NK-92 (cell line): ENCODE data around the gene PPME1.
A peak's percentile ranks its signal among the peaks of the same experiment; 100 is the strongest.
"Not testable (repeated sequence)": the region's sequence is repeated elsewhere in the genome, so short reads cannot be mapped to it uniquely, and the experiment has no call there.

Experiments used
- DNase-seq: peaks from one replicate; lab custom pipeline; 2025; ENCODE audit not compliant: unreplicated experiment; lab: John Stamatoyannopoulos, UW

PPME1 gene, protein sequence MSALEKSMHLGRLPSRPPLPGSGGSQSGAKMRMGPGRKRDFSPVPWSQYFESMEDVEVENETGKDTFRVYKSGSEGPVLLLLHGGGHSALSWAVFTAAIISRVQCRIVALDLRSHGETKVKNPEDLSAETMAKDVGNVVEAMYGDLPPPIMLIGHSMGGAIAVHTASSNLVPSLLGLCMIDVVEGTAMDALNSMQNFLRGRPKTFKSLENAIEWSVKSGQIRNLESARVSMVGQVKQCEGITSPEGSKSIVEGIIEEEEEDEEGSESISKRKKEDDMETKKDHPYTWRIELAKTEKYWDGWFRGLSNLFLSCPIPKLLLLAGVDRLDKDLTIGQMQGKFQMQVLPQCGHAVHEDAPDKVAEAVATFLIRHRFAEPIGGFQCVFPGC

GRCh38 chr11:74170694-74171629 lies at the start of gene PPME1, which contains the start of gene C2CD3:
Gene PPME1, plus strand, starts transcription at chr11:74171289. Its CDS starts 133 bp downstream, at chr11:74171422.
Gene C2CD3, minus strand, starts transcription at chr11:74171002. Its CDS starts 210 bp downstream, at chr11:74170792.
- peak; percentile 93 for DNase-seq

GRCh38 chr11:74121804-74122203 lies 49.3 kb upstream of the PPME1 start:
- no peak for DNase-seq

GRCh38 chr11:74123008-74123448 lies 48.1 kb upstream of the PPME1 start:
- no peak for DNase-seq

DNA sequence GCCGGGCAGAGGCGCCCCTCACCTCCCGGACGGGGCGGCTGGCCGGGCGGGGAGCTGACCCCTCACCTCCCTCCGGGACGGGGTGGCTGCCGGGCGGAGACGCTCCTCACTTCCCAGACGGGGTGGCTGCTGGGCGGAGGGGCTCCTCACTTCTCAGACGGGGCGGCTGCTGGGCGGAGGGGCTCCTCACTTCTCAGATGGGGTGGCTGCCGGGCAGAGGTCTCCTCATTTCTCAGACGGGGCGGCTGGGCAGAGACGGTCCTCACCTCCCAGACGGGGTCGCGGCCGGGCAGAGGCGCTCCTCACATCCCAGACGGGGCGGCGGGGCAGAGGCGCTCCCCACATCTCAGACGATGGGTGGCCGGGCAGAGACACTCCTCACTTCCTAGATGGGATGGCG lies 42.0 kb upstream of the PPME1 start:
- not testable (repeated sequence) for DNase-seq

GRCh38 chr11:74132833-74133232 lies 38.3 kb upstream of the PPME1 start:
- DNase-seq = no peak

DNA sequence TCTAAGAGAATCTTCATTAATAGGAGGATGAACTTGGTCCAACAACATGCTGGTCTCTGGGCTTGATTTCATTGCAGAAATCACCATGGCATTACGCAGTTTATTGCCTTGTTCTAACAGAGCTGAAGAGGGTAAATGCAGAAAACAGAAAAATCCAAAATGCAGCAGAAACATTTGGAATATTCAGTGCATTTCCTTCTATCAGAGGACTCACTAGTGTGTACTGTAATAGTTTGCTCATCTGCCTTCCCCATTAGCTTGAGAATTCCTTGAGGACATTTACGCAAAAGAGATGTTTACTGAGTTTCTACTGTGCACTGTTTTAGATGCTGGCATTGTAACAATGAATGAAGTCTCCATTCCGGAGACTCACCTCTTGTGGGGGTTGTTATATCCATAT lies 37.7 kb upstream of the PPME1 start:
- no peak for DNase-seq

DNA sequence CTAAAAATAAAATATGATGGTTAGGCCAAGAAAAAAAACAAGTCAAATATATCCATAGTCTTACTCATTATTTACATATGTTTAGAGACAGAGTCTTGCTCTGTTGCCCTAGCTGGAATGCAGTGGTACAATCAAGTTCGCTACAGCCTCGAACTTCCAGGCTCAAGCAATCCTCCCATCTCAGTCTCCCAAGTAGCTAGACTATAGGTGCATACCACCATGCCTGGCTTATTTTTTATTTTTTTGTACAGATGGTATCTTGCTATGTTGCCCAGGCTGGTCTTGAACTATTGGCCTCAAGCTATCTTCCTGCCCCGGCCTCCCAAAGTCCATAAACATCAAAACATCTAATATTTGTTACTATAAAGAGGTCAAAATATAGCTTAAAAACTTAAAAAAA lies 36.4 kb upstream of the PPME1 start:
- no peak for DNase-seq

DNA sequence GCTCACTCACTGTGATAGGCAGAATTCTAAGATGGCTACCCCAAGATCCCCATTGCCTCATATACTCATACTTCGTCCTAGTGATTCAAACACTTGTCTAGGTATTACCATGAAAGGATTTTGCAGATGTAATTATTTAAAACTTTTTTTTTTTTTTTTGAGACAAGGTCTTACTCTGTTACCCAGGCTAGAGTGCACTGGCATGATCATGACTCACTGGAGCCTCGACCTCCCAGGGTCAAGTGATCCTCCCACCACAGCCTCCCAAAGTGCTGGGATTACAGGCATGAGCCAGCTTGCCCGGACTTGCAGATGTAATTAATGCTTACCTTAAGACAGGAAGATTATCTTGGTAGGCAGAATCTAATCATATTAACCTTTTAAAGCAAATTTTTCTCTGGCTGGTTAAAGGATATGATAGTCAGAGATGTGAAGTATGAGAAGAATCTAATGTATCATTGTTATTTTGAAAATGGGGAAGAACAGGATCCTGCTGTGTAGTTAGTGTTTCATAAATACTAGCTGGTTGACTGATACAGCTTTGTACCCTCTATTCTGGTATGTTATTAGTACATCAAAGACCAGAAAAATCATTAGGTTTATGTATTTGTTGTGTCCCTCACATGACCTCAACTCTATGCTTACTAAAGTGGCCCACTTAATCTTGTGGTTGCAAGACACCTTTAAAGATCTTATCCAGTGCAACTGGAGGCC lies 35.8 kb upstream of the PPME1 start:
- DNase-seq = no peak

- DNase-seq = no peak
These were observed 33.1 kb upstream of the PPME1 start for GRCh38 chr11:74138021-74138420.

GRCh38 chr11:74138572-74138971 lies 32.5 kb upstream of the PPME1 start:
- no peak for DNase-seq

DNA sequence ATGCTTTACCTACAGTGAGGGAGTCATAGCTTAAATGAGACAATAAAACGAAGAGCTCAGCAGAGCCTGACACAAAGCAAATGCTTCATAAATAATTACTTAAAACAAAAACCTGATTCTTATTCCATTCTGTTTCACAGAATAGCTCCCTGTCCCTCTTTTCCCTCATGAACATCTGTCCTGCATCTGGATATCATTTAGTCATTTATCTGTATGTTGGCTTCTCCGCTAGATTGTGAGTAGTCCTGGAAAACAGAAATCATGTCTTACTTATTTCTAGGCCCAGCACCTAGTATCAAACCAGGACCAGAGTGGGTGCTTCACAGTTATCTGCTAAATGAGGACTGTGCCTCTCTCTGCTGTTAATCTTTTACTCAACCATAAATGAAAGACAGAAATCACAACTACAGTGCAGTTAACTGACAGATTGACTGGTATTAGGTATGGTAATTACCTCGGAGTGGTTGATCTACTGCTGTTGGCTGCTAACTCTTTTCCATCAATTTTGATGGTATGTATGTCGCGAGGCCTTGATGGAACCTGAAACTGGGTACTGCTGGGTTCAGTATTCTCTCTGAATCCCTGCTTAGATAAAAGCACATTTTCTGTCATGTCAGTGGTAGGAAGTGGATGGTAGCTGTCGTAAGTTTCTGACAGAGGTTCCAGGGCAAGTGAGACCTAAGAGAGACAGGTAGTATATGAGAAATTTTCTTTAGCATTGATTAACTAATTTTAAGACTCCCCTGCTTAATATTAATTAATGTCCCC lies 31.8 kb upstream of the PPME1 start:
- no peak for DNase-seq

DNA sequence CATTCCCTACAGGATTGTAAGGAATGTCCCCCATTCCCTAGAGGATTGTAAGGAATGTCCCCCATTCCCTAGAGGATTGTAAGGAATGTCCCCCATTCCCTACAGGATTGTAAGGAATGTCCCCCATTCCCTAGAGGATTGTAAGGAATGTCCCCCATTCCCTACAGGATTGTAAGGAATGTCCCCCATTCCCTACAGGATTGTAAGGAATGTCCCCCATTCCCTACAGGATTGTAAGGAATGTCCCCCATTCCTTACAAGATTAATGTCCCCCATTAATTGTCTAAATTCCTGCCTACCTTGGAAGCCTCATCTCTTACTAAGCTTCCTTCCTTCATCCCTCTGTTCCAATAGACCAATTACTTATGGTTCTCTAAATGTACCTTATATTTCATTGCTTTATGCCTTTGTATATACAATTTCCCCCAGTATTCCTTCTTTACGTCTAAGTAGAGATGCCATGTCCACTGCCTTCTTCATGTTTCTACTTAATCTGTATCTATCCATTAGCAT lies 31.1 kb upstream of the PPME1 start:
- DNase-seq = not testable (repeated sequence)

DNA sequence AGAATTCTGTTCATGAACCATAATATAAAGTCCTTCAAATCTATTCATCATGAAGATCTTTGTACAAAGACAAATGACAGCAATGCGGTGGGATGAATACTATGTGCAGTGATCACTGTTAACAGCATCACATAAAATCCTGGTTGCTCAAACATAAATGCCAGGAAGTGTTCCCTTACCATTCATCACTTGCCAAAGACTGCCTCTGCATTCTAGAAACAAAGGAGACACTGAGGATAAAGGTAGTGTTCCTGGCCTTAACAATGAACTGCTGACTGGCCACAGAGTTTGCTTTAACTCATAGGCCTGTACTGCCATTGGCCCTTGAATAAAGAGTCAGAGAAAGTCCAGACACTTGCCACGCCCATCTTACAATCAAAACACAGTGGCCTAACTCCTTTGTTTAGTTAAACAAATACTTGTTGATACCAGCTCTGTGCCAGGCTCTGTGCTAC lies 29.8 kb upstream of the PPME1 start:
- DNase-seq = no peak

DNA sequence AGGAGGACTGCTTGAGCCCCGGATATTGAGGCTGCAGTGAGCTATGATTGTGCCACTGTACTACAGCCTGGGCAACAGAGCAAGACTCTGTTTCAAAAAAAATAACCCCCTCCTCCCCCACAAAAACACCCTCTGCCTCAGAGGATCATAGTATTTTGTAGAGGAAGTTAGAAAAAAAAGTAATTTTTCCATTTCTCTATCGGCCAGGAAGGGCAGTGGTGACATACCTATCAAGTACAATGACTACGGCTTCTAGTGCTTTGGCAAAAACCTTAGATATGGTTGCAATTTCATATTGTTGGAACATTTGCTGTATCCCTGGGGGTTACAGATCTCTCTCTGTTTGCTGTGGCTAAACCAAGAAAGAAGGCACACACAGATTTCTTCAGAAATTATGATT lies 29.2 kb upstream of the PPME1 start:
- DNase-seq = no peak

DNA sequence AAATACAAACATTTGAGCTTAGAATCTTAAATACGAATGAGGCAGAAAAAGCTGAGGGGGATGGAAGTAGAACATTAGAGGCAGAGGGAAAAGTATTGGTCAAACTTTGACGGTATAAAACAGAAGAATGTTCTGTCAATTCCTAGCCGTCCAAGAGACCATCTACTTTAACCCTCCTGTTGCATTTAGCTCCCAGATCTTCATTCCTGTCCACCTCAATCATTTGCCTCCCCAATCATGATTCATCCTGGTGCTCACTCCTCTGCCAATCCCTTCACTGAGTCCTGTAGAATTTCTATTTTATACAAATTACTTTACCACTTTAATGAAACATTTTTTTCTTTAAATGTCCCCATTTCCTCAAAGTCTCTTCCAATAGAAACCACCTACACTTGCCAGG lies 28.5 kb upstream of the PPME1 start:
- no peak for DNase-seq

DNA sequence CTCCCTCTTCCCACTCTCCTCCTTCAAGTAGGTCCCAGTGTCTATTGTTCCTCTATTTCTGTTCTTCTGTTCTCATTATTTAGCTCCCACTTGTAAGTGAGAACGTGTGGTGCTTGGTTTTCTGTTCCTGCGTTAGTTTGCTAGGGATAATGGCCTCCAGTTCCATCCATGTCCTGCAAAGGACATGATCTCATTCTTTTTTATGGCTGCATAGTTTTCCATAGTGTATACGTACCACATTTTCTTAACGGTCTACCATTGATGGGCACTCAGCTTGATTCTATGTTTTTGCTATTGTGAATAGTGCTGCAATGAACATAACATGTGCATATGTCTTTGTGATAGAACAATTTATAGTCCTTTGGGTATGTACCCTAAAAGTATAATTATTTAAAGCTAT lies 26.5 kb upstream of the PPME1 start:
- no peak for DNase-seq

DNA sequence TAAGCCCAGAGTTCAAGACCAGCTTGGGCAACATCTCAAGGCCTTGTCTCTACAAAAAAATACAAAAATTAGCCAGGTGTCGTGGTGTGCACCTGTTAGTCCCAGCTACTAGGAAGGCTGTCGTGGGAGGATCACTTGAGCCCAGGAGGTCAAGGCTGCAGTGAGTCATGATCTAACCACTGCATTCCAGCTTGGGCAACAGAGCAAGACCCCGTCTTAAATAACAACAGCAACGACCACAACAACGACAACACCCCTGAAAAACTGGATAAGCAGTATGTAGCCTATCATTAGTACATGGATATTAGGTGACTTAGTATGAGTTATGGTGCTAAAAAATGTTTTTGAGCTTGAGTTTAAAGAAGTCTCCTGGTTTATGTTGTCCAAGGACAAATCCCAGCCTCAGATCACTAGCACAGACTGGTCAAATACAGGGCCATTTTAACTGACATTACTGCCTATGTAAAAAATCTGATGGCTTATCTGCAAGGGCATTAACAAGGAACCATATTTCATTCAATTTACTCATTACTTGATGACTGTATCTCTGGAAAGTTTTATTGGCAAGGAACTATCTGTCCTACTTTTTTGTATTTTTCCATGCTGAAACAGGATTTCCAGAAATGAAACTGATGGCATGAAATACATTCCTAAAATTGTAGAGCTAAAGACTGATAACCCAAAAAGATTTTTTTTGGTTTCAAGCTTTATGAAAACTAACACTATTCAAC lies 23.7 kb upstream of the PPME1 start:
- DNase-seq = no peak

GRCh38 chr11:74153224-74153623 lies 17.9 kb upstream of the PPME1 start:
- DNase-seq = no peak

DNA sequence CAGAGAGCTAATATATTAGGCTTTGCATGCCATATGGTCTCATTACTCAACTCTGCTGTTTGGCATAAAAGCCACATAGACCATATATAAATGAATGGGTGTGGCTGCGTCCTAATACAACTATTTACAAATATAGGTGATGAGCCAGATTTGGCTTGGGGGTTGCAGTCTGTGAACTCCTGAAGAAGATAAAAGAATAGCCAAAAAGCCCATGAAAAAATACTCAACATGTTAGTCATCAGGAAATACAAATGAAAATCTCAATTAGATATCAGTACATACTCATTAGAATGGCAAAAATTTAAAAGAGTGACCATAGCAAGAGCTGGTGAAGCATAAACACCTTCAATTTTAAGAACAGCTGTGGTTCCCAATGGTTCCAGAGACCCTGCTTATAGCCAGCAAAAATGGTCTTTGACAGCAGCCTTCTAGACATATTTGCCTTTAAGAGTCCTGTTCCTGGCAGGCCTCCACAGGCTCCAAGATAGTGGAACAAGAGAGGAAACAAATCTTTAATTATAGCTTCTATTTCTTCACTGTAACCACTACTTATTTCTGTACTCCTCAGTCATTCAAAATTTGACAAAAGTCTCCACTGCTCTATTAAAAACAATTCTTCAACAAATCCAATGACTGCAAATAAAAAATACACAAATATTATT lies 16.3 kb upstream of the PPME1 start:
- DNase-seq = no peak
